NCI-H510A treated with DMSO at 0.1 percent for 48 hours (cell line): ENCODE data around the gene EXOC6B.
"Not testable (repeated sequence)": the region's sequence is repeated elsewhere in the genome, so short reads cannot be mapped to it uniquely, and the experiment has no call there.

Source experiments
- DNase-seq: peaks from one replicate; lab custom pipeline; 2025; lab: John Stamatoyannopoulos, UW

EXOC6B gene

GRCh38 chr2:72678024-72678423 is 147.8 kb downstream of the EXOC6B start:
- no peak for DNase-seq

- DNase-seq, result no peak
Observed at GRCh38 chr2:72676341-72677025, 149.3 kb downstream of the EXOC6B start.

- no peak for DNase-seq
Observed at GRCh38 chr2:72674982-72675915, 150.6 kb downstream of the EXOC6B start.

GRCh38 chr2:72673279-72673678 is 152.6 kb downstream of the EXOC6B start:
- no peak for DNase-seq

GRCh38 chr2:72669121-72669520 is 156.7 kb downstream of the EXOC6B start:
- DNase-seq, result no peak

- no peak for DNase-seq
Observed at GRCh38 chr2:72668647-72669046, 157.2 kb downstream of the EXOC6B start.

GRCh38 chr2:72665448-72665847 is 160.4 kb downstream of the EXOC6B start:
- no peak for DNase-seq

- DNase-seq, result no peak
Observed at GRCh38 chr2:72661985-72662384, 163.8 kb downstream of the EXOC6B start.

GRCh38 chr2:72649810-72650209 is 176.0 kb downstream of the EXOC6B start:
- DNase-seq, result no peak

- DNase-seq, result not testable (repeated sequence)
Observed at GRCh38 chr2:72641221-72641620, 184.6 kb downstream of the EXOC6B start.

- no peak for DNase-seq
Observed at GRCh38 chr2:72638600-72639211, 187.1 kb downstream of the EXOC6B start.

- no peak for DNase-seq
Observed at GRCh38 chr2:72636210-72636609, 189.6 kb downstream of the EXOC6B start.

GRCh38 chr2:72630767-72631166 is 195.1 kb downstream of the EXOC6B start:
- DNase-seq, result no peak

- DNase-seq, result no peak
Observed at GRCh38 chr2:72629062-72629461, 196.8 kb downstream of the EXOC6B start.

GRCh38 chr2:72627083-72627482 is 198.8 kb downstream of the EXOC6B start:
- no peak for DNase-seq

- DNase-seq, result no peak
Observed at GRCh38 chr2:72625366-72625765, 200.5 kb downstream of the EXOC6B start.

- no peak for DNase-seq
Observed at GRCh38 chr2:72623481-72623880, 202.4 kb downstream of the EXOC6B start.

- DNase-seq, result no peak
Observed at GRCh38 chr2:72619626-72620025, 206.2 kb downstream of the EXOC6B start.

GRCh38 chr2:72613931-72614330 is 211.9 kb downstream of the EXOC6B start:
- no peak for DNase-seq

GRCh38 chr2:72612614-72613160 is 213.1 kb downstream of the EXOC6B start:
- no peak for DNase-seq

- DNase-seq, result no peak
Observed at GRCh38 chr2:72607189-72607588, 218.6 kb downstream of the EXOC6B start.

GRCh38 chr2:72605836-72606442 is 219.9 kb downstream of the EXOC6B start:
- peak; percentile 6 for DNase-seq
